H4 (cell line): ENCODE results near the gene UCHL3. TPM values are rescaled to one million over a fixed set of nuclear protein-coding genes. Genes with fewer than 3 reads are reported as not detected.

Experiments
- DNase-seq: peaks from one replicate; pipeline ENCODE4 v3.0.0-alpha.2; 2015; ENCODE audit warnings: low spot score
- total RNA-seq: library from RNA; depleted of rRNA; stranded (reverse); fragments of >200 nt; shearing (Covaris generic); gene quantifications from 2 replicates; pipeline ENCODE4 v1.2.3, GENCODE V29; 2014

UCHL3 gene
- total RNA-seq, 1 experiment from 2014 or later = 55.5 TPM

DNA sequence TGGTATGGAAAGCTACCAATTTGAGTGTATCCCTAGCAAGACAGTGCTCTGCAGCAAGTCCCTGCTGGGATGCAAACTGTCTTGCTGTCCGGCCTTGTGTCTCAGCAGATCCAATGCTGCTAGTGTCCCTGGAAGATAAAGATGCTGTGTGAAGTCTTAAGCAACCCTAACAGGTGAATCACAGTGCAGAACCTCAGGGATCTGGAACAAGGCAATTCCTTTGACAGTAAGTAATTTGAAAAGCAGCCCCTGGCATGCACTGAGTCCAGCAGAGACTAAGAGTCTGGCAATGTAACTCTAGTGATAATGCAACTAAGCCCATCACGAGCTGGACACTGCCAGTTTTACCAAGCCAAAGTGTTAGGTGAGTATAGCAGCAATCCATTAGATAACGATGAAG lies 1.7 kb upstream of the UCHL3 start:
- no peak for DNase-seq

DNA sequence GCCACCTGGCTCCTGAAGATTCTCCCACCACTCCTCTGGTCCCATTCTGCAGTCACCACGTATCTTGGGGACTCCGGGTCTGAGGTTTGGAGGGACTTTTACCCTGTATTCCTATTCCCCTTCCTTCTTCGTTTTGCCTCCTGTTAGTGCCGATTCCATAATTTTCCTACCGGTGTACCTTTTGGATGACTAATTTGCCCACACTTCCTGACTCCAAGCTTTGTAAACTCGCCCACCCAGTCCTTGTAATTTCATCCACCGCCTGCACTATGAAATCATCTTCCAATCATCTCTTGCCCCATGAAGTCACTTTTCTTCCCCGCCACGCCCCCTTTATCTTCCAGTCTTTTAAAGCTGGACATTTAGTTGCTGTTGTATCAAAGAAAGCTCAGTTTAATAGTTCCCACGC lies 572 bp downstream of the UCHL3 start:
- DNase-seq = peak; percentile 39

DNA sequence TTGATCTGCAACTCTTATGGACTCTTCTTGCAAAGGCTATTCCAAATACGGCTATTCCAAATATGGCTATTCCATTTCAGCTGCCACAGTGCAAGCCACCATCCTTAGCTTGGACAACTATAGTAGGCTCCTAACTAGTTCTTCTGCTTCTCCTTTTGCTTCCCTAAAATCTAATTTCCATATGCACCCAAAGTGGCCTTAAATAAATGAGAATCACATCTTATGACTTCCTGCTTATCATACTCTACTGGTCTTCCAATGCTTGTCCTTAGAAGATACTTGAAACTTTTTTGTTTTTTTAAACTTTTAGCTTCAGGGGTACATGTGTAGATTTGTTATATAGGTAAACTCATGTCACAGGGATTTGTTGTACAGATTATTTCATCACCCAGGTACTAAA lies 4.9 kb downstream of the UCHL3 start:
- DNase-seq = no peak

DNA sequence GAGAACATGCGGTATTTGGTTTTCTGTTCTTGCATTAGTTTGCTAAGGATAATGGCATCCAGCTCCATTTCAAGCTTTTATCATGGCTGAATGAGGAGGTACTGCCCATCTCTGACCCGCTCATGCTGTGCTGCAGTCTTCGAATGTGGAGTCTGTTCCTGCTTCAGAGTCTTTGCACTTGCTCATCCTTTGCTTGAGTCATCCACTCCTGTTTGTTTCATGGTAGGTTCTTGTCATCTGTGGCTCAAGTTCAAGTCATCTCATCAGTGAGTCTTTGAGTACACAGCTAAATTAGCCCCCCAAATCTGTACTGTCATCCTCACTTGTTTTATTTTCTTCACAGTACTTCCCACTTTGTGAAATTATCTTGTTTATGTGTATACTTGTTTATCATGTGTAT lies 5.4 kb downstream of the UCHL3 start:
- no peak for DNase-seq

DNA sequence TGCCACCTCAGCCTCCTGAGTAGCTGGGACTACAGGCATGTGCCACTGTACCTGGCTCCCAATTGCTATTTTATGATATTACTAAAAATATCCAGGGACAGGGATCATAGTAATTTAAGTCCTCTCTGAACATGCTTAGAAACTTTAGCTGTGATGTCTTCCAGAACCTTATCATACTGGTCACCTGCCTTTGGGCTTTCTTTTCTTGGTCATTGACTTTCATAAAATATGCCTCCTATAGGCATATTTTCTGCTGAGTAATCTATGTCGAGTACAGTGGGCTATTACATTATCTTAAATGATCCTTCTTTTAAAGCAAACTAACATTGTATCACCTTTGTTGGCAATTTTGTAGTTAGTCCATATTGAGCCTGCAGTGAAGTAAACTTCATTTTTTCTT lies 6.2 kb downstream of the UCHL3 start:
- DNase-seq = no peak

DNA sequence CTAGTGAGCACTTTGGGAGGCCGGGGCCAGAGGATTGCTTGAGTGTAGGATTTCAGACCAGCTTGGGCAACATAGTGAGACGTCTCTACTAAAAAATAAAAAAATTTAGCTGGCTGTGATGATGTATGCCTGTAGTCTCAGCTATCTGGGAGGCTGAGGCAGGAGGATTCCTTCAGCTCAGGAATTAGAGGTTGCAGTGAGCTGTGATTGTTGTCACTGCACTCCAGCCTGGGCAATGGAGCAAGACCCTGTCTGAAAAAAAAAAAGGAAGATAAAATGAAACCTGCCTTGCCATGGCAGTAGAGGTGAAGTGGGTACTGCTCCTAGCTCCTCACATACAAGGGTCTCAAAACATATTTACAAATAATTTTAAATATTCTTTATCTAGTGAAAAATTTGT lies 7.4 kb downstream of the UCHL3 start:
- DNase-seq = no peak

DNA sequence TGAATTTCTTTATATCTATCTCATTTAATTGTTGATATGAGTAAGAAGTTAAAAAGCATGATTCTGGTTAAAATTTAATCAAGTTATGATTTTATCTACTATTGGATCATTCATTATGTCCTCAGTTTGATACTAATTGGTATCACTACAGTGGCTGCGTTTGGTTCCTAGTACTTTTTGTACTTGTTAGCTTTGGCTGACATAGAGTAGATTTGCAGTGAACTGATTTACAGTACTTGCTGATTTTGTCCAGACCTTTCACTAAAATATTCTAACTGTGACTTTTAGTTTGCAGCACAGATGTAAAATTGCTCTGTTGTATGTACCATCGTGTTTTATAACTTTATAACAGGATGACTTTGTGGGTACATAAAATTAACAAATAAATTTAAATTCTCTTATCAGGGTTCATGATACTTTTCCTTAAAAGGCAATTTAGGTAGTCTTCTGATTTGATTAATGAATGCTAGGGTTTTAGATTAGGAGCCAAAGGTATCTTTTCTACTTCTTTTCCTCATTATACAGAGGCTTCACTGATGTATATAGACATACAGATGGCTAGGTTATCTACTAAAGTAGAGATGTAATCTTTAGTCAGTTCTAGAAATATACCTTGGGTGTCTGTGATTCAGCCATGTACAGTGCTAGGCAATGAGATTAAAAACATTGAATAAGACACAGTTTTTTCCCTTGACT lies 8.7 kb downstream of the UCHL3 start:
- no peak for DNase-seq

DNA sequence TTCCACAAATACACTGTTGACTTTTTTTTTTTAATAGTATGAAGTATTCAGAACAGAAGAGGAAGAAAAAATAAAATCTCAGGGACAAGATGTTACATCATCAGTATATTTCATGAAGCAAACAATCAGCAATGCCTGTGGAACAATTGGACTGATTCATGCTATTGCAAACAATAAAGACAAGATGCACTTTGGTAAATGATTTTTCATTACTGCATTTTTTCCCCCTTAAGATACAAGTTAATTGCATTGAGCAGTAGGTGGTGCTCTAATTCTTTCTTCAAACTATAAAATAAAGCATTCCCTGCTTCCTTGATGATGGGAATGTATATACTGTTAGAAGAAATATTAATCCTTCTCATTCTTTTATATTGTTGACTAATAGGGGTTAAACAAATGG lies 17.1 kb downstream of the UCHL3 start:
- no peak for DNase-seq

DNA sequence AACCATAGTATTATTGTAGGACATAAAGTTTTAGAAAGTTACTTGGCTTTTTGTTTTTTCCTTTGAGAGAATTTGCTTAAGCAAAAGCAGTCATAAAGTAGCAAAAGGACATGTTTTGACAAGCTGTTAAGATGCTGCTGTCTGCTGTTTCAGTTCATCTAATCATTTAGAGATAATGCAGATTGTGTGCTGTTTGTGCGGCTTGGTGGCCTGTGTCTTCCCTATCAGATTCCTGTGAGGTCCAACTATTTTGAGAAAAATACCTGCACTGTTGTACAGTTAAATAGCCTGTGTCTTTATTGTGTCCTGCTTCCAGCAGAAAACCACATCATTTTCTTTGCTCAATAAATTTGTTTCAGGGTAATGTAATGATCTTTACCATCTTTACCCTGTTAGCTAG lies 20.0 kb downstream of the UCHL3 start:
- DNase-seq = no peak

DNA sequence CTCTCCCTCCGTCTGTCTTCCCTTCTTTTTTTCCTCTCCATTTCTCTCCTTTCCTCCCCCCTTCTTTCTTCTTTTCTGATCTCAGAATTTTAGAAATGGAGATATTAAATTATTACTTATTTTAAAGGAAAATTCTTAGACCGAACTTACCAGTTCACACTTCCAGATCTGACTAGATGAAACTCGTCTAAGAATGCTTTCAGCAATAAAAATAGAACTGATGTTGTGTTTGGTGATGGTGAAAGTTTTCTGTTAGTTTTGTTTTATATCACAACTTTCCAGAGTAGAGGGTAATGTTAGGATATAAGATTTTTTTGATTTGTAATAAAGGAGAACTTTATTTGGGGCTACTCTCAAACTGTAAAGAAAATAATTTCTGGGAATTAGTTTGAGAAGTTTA lies 29.9 kb downstream of the UCHL3 start:
- DNase-seq = no peak

DNA sequence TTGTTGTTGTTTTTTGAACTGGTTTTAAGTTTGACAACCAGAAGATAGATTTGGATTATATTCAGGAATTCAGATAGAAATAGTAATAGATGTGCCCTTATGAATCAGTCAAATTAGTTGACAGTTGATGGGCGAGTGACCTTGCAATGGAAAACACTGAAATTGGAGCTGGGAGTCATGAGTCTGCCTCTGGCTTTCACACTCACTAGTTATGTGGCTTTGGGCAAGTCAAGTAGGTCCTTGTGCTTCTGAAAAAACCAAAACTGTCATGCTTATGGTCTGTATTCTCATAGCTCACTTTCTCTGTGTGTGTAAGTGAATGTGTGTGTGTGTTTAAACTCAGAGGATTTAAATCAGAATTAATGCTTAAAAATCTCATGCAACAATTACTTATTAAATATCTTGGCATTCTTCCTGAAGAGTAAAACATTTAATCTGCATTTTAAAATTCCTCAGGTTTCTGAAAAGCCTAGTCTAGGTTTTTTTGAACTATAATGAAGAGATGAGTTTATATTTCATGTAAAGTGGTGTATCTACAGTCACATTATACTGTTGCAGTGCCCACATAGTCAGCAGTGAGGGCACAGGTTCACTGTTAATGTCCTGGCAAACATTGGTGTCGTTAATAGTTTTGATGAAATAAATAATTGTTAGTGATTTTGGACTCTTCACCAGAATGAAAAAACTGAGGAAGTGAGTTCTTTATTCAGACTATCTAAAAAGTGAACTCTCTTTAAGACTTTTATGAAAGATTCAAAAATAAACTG lies 32.5 kb downstream of the UCHL3 start:
- DNase-seq = no peak

DNA sequence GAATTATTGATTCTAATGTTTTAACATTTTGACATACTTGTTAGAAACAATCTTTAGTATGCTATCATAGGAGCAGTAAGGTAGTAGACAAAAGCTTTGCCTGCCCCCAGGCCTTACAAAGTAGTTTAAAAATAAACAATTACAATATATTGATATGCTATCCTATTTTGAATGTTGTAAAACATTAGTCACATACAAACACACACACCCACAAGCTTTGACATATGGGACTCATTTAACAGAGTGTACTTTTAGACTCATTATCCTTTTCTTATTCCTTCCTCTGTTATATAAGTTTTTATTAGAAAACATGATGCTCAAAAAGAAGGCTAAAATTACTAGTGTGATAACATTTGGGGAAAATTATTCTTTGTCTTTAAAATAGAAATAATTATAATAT lies 33.5 kb downstream of the UCHL3 start:
- no peak for DNase-seq

DNA sequence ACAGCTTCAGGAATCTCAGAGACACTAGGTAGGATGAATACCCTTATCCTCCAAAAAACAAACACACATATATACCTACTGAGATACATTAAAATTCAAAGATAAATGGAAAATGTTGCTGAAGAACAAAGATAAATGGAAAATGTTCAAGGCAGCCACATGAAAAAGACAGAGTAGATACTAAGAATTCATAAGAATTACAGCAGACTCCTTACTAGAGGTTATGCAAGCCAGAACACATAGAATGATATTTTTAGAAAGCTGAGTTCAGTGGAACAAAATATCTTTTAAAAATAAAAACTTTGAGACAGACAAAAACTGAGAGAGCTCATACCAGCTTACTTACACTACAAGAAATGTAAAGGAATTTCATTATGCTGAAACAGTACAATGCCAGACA lies 35.6 kb downstream of the UCHL3 start:
- DNase-seq = no peak

DNA sequence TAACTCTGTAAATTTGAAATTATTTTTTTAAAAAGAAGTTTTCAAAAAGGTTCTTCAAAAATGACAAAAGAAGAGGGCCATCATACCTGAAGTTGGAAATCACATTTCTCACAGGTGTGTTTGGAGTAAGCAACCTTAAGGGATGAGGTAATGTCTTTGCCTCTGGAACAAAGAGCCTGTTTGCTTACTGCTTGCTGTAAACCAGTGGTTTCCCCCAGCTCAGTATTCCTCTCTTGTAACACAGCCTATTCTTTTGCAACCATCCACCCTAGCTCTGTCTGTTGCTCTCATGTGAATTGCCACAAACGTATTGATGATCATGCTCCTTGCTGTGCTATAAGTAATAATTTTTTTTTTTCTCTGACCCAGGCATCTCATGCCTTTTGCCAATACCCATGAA lies 38.1 kb downstream of the UCHL3 start:
- DNase-seq = no peak

DNA sequence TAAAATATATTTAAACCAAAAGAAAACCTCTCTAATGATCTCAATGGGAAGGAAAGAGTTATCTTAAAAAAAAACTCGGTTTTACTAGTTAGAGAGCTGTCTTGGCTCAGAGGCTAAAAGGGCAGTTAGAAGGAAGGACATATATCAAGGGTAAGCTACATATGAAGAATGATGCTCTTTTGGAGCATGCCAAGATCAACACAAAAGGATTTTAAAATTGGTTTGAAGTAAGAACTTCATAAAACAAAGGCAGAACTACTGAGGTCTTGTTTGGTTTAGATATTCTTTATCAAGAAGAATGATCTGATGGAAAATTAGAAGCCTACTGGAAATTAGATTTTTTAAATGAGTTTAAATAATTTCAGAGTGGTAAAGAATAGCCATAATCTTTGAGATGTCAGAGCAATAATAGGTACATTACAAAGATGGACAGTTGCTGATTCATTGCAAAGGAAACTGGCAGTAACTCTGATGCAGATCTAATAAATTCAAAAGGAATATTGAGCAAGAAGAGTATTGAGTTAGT lies 47.1 kb downstream of the UCHL3 start:
- DNase-seq = no peak

DNA sequence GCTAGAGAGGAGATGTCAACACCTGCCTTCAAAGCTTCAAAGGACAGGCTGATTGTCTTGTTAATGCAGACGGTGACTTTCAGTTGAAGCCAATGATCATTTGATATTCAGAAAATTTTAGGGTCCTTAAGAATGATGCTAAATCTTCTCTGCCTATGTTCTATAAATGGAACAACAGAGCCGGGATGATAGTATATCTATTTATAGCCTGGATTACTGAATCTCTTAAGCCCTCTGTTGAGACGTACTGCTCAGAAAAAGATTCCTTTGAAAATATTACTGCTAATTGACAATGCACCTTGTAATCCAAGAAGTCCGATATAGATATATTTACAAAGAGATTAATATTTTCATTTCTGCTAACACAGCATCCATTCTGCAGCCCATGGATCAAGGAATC lies 50.8 kb downstream of the UCHL3 start:
- DNase-seq = no peak

DNA sequence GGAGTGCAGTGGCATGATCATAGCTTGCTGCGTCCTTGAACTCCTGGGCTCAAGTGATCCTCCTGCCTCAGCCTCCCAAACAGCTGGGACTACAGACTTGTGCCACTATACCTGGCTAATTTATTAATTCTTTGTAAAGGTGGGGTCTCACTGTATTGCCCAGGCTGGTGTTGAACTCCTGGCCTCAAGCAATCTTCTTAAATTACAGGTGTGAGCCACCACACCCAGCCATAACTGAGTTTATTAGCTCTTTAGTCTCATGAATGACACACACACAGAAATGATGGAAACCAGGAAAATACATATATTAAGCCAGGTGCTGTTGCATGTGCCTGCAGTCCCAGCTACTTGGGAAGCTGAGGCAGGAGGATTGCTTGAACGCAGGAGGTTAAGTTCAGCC lies 53.4 kb downstream of the UCHL3 start:
- no peak for DNase-seq

DNA sequence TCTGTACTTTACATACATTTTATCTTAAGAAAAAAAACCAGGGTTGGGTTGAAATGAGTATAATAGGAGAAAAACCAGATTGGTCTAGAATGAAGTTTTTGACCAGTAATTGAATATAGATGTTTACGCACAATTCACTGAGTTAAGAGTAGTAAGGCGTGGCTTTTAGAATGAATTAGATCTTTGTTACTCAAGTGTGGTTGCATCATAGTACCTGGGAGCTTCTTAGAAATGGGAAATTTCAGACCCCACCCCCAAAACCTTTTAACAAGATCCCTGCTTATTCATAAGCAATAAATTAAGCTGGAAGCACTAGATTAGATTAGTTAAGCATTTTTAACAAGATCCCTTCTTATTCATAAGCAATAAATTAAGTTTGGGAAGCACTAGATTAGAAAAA lies 57.9 kb downstream of the UCHL3 start:
- no peak for DNase-seq

DNA sequence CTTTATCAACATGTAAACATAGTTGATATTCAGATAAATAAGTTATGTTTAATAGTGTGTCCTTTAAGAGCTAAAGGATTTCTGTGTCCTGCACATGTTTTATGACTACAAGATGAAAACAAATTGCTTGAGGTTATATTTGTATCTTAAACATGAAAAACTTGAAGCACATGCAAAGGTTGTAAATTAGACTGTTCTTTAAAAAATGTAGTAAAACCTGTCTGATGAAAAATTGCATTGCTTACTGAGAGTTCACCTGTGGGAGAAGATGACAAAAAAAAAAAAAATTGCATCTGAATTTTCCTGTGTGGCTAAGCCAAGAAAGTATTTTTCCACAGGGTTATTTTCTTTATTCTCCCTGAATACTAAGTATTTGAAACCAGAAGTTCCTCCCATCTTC lies 60.9 kb downstream of the UCHL3 start:
- no peak for DNase-seq

DNA sequence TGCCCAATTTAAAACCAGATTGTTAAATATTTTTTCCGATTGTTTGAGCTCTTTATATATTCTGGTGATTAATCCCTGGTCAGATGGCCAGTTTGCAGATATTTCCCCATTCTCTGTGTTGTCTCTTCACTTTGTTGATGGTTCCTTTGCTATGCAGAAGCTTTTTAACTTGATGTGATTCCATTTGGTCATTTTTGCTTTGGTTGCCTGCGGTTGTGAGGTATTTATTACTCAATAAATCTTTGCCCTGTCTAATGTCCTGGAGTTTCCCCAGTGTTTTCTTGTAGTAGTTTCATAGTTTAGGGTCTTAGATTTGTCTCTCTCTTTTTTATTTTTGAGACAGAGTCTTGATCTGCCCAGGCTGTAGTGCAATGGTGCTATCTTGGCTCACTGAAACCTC lies 62.8 kb downstream of the UCHL3 start:
- DNase-seq = no peak

DNA sequence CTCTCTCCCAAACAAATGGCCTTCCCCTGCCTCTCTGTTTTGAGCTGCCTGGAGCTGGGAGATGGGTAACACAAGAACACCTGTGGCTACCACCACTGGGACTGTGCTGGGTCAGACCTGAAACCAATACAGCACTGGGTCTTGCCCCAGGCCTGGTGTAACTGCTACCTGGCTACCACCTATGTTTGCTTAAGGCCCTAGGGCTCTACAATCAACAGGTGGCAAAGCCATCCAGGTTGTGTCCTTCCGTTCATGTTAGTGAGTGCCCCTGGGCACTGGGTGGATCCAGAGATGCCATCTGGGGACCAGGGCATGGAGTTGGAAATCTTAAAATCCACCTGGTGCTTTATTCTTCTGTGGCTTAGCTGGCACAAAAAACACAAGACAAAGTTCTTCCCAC lies 67.6 kb downstream of the UCHL3 start:
- DNase-seq = no peak

DNA sequence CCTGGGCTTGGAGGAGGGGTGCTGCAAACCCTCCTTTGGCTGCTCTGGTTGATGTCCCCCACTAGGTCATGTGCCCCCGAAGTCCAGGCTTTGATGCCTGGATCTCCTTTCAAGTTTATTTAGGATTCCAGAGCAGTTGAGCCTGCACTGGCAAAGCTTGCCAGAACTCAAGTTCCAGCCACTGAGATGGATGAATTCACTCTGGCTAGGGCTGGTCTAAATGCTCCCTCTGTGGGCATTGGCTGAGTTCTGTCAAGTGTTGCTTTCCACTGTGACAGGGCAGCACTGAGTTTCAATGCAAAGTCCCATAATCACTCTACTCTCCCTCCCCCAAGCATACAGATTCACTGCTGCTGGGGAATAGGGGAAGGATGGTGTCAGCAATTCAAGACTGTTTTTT lies 68.7 kb downstream of the UCHL3 start:
- DNase-seq = no peak

DNA sequence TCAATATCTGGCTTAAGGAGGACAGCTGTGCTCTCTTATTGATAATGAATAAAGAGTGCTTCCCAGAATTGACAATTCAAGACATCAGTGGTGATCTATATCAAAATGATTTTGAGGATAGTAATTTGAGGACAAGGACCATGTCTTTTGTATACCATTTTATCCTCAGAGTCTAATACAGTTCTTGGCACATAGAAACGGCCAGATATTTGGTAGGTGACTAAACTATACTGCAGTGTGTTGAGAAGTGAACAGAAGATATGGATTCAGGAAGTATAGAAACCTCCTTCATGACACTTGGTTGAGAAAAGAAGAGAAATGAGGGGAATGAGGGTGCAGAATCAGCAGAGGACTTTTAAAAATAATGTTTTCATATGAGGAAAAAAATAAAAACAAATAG lies 70.4 kb downstream of the UCHL3 start:
- DNase-seq = no peak

DNA sequence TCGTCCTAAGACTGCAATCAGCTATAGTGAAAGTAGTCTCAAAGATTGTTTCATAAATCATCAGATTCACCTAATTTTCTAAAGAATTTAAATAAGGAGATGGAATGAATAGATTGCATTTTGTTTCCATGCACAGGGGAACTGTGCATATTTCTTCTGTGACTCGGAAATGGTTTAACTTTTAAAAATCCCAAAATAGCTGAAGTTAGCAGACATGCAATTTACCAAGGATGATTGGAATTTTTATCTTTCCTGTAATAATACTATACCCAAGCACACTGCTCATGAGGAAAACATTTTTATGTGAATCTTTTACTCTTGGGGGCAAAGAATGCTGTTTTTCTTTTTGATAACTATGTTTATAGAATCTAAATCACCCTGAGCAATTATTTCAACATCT lies 71.6 kb downstream of the UCHL3 start:
- no peak for DNase-seq
